Midbrain (tissue), 1 donor: ENCODE measurements around the gene NSFL1C.

Experiments
- DNase-seq: peaks from one replicate; lab custom pipeline; 2025; lab: John Stamatoyannopoulos, UW

Gene NSFL1C

DNA sequence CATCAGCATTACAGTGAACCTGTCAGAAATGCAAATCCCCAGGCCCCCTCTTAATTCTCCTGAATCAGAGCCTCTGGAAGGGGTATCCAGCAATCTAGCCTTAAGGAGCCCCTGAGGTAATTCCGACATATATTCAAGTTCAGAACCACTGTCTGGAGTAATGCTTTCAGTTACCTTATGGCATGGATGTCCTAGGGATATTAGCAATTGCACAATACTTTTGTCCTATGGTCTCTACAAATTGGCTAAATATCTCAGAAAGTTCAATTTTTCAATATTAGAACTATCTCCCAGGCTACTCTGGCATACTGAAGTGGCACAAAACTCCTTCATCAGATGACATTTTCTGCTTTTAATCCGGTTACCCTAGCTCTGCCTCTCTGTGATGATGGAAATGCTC, 6.4 kb downstream of the NSFL1C start:
- no peak for DNase-seq

DNA sequence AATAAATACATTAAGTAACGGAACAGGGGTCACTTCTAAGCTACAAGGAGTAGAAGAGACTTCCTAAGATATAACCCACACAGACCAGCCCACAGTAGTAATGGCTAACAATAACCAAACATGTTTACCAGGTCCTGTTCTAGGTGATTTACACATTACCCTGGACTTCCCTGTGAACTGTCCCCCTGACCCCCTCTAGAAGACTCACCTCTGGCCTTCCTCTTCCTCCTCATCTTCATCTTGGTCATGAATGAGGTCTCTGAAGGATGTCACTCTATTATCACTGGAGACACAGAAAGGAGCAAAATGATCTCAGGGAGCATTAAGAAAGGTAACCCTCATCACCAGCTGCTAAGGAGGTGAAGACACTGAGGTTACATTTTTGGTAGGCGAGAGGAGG, 8.7 kb downstream of the NSFL1C start:
- no peak for DNase-seq

- DNase-seq, result no peak
These were observed 10.3 kb downstream of the NSFL1C start for GRCh38 chr20:1456300-1456699.

DNA sequence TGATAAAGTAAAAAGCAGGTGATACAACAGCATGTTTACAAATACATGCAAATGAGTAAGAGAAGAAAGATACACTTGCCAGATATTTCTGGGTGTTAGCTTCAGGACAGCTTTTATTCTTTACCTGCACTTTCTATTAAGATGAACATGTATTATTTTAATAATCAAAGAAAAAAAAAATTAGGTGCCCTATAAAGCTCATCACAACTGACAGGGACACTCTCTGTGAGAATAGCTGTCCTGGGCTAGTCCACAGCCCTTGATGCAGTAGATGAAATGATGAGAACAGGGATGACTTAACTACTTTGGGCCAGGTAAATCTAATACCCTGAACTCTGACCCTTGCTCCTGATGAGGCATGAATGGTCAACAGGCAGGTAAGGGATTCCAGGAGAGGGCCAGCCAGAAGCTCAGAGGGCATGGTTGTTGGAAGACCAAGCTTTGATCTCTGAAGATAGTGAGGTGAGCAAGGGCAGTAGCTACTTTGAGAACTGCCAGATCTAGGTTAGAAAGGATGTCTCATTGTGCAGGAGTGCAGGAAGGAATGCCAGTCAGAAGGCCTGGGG, 15.6 kb downstream of the NSFL1C start:
- DNase-seq, result no peak

- DNase-seq, result no peak
These were observed 17.3 kb downstream of the NSFL1C start for GRCh38 chr20:1449370-1449769.

- no peak for DNase-seq
These were observed 18.5 kb downstream of the NSFL1C start for GRCh38 chr20:1448081-1448620.

DNA sequence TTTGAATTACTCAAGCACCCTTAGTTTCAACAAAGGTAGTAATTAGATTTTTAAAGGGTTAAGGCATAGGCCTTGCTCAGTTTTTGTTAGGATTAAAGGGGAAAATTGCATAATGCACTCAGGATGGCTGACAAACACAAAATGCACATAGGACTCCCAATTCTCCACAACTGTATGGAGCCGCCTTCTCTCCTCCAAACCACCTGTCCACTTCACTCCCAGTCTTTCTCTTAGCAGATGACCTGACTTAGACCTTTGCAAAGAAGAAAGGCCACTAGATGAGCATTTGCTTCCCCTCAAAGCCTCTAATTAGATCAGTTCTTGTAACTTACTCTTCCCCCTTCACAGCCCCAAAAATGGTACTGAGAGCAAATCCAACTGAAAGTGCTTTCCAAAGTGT, 20.1 kb downstream of the NSFL1C start:
- no peak for DNase-seq

GRCh38 chr20:1443085-1443484, 23.6 kb downstream of the NSFL1C start:
- DNase-seq, result no peak

GRCh38 chr20:1442304-1442703, 24.3 kb downstream of the NSFL1C start:
- no peak for DNase-seq

GRCh38 chr20:1441133-1441532, 25.5 kb downstream of the NSFL1C start:
- DNase-seq, result no peak

DNA sequence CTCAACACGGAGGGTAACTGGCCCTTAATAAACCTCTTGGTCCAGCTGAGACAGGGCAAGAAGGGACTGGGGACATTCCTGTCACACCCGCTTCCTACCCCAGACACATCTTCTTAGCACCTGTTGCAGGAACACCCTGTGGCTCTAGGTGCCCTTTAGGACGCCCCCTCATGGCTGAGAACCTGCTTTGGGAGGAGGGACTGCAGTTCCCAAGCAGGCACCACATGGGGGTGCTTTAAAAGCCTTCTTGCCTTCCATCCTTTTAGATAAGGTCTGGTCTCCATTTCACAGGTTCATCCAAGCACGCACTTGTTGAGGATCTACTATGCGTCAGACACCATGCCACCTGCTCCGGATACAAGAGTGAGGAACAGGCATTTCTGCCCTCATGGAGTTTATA, 26.6 kb downstream of the NSFL1C start:
- DNase-seq, result no peak

DNA sequence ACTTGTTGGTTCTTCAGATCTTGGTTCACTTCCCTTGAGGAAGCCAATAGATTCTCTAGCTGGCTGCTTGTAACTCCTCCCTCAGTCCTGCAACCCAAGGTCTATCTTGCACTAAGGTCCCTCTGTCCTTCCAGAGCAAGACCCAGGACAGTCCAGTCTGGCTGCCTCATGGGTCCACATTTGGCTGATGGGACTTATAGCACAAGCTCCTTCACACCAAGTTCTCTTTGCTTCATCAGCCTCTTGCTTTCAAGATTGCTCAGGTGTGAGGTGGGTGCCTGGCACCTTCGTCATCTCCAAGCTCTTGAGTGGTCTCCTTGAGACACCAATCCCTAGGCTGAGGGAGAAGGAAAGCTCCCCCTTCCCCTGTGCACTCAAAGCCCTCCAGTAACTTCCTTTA, 28.3 kb downstream of the NSFL1C start:
- no peak for DNase-seq

DNA sequence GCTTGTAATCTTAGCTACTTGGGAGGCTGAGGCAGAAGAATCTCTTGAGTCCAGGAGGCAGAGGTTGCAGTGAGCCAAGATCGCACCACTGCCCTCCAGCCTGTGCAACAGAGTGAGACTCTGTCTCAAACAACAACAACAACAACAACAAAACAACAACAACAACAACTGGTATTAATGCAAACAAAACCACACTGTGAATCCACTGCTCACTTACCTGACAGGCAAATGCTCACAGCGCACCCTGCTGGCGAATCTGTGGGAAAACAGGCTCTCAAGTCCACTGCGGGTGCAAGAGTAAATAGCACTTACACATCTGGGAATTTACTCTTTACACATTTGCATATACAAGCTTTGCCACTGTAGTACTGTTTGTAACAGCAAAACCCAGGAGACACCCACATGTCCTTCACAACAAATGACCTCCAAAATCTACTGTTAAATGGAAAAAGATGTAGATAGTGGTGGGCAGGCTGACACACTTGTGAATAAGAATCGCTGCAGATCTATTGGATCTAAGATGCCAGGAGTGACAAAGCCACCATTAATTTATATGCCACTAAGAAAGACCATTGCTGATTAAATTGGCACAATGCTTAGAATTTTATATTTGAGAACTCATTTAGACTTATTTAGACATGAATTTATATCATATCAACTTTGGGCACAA, 29.3 kb downstream of the NSFL1C start:
- DNase-seq, result peak; percentile 77

- no peak for DNase-seq
These were observed 30.4 kb downstream of the NSFL1C start for GRCh38 chr20:1436263-1436662.

DNA sequence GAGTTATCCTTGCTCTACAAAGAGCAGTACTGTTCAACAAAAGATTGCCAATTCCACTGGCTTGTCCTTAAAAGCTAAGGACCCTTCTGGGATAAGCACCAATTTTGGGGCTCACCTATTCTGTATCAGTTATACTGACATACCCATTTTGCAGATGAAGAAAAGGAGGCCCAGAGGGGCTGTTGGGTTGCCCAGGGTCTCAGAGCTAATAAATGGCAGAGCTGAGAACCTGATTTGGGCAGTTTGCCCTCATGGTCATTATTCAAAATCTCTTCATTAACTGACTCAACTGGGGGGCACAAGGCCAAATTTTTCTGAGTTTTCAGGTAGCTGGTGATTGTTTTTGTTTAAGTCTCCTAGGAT, 31.3 kb downstream of the NSFL1C start:
- no peak for DNase-seq

GRCh38 chr20:1434571-1435336, 31.9 kb downstream of the NSFL1C start:
- DNase-seq, result no peak

DNA sequence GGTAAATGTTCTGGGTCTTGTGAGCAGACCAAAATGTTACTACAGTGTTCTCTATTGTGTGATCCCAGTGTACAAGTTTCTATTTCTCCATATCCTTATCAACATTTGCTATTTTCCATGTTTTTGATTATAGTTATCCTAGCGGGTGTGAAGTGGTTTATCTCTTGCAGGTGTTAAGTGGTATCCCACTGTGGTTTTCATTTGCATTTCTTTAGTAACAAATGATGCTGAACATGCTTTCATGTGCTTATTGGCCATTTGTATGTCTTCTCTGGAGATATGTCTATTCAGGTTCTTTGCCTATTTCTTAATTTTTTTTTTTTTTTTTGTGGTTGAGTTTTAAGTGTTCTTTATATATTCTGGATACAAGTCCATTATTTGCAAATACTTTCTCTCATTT, 35.5 kb downstream of the NSFL1C start:
- DNase-seq, result no peak

DNA sequence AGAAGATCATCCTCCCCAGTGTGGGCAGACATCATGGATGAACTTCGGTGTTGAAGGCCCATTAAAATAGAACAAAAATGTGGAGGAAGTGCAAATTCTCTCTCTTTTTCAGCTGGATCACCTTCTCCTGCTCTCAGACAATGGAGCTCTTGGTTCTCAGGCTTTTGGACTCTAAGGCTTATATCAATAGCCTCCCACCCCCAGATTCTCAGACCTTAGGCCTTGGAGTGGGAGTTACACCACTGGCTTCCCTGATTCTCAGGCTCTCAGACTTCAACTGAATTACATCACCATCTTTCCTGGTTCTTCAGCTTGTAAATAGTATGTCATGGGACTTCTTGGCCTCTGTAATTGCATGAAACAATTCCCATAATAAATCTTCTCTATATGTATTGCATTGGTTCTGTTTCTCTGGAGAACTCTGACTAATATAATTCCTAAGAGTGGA, 36.6 kb downstream of the NSFL1C start:
- no peak for DNase-seq

- no peak for DNase-seq
These were observed 37.4 kb downstream of the NSFL1C start for GRCh38 chr20:1429143-1429728.

DNA sequence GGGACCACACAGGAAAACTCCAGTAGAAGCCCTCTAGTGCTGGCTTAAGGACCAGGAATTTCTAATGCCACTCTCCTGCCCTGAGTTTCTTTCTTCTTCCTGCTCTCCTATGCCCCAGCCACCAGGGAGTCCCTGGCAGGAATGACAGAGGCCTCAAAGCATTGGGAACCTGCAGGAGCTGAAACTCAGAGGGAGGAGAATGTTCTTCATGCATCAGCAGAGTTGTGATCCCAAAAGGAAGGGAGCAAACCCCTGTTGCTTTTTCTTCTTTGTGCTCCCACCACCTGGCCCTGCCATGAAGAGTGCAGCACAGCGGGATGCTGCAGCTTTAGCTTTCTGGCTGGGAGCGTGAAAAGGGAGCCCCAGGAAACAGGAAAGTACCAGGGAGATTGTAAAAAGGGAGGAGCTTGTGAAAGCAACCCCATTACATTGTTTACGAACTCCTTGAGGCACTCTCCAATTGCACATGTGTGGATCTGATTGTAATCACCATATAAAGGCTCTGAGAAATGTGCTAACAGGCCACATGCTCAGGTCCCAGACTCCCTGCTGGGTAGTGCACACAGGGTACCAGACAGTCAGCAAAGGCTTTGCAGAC, 39.1 kb downstream of the NSFL1C start:
- DNase-seq, result no peak

DNA sequence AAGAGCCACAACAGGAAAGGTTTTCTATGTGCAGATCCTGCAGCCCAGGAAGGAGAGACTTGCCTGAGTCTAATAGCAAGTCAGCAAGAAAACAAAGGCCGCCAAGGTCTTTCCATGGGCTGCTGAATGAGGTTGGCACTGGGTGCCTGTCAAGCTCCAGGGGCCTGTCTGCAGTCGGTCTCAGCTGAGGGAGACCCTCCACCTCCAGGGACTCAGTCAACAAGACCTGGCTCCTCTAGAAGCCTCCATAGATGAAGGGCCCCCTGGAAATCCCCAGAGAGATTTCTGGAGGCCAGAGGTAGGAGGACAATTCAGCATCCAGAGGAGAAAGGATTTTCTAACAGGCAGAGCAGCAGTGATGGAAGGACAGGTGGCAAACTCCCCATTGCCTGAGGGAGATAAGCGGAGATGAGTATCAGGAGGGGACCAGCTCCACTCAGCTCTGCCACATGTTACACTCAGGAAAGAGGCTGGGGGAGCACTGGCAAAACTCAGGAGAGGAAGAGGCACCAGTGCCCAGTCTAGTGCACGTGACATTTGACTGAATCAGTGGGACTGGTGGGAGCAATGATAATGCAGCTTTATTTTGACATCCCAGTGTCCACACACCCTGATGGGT, 40.3 kb downstream of the NSFL1C start:
- no peak for DNase-seq

GRCh38 chr20:1424336-1424735, 42.3 kb downstream of the NSFL1C start:
- no peak for DNase-seq
